ENCODE measurements around the gene OBP2B. TPM values are rescaled to one million over a fixed set of nuclear protein-coding genes. Genes with fewer than 3 reads are reported as not detected.
A peak's percentile ranks its signal among the peaks of the same experiment; 100 is the strongest.
"Not testable (repeated sequence)": the region's sequence is repeated elsewhere in the genome, so short reads cannot be mapped to it uniquely, and the experiment has no call there.

OBP2B gene
- polyA plus RNA-seq, 1 donor: not detected

DNA sequence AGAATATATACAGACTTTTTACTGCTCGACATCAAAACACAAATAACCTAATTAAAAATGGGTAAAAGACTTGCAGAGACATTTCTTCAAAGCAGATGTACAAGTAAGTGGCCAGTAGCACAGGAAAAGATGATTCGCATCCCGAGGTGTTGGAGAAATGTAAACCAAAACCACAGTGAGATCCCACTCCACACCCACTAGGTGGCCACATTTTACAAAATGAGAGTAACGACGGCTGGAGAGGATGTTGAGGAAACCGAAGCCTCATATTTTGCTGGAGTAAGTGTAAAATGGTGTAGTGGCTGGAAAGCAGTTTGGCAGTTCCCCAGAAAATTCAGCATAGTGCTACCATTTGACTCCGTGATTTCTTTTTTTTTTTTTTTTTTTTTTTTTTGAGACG is 24.1 kb downstream of the OBP2B start:
- no peaks in the 10 kb centered on the region for H3K4me1 ChIP-seq (ENCODE audit: control insufficient read depth, insufficient read depth, low read length)
- WGBS (ENCODE audit: insufficient coverage, low lambda C conversion rate): 0% methylated on average over 2 of the region's 8 CpGs
- no peak overlapping the region for H3K4me3 ChIP-seq (ENCODE audit: low read length)
- DNase-seq: peak; percentile 47 to 60
- H3K36me3 ChIP-seq (ENCODE audit: control insufficient read depth, insufficient read depth, low read length): no peaks in the 10 kb centered on the region
- peaks cover 4% of the 10 kb centered on the region for H3K9me3 ChIP-seq (ENCODE audit: control insufficient read depth, low read depth, low read length)
- H3K27me3 ChIP-seq (ENCODE audit: control insufficient read depth, insufficient read depth, low read length): peaks cover 4% of the 10 kb centered on the region
- H3K27ac ChIP-seq (ENCODE audit: low read length): no peak overlapping the region

DNA sequence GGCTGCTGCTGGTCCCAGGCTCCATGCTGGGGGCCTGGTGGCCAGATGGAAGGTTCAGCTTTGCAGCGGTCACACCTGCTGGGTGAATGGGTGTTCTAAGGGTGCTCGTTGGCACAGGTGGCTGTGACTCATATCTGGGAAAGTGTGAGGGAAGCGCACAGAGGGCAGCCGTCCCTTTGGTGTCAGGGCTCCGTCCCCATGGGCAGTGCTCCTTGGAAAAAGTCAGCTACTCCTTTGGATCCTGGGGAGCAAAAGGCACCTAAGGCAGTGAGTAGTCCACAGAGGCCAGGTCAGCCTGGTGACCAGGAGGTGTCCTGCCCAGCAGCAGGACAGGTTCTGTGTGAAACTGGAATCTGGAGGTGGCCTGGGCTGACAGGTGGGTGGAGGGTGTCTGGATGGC is 26.9 kb downstream of the OBP2B start:
- no peaks in the 10 kb centered on the region for H3K36me3 ChIP-seq (ENCODE audit: control insufficient read depth, insufficient read depth, low read length)
- H3K4me1 ChIP-seq (ENCODE audit: control insufficient read depth, insufficient read depth, low read length): no peaks in the 10 kb centered on the region
- no peaks in the 10 kb centered on the region for H3K9me3 ChIP-seq (ENCODE audit: control insufficient read depth, low read depth, low read length)
- peaks cover 2% of the 10 kb centered on the region for H3K27me3 ChIP-seq (ENCODE audit: control insufficient read depth, insufficient read depth, low read length)
- H3K4me3 ChIP-seq (ENCODE audit: low read length): no peak overlapping the region
- no peak for DNase-seq
- no CpG with 5 or more reads among the region's 5 CpGs for WGBS (ENCODE audit: insufficient coverage, low lambda C conversion rate)
- no peak overlapping the region for H3K27ac ChIP-seq (ENCODE audit: low read length)

GRCh38 chr9:133181561-133181960 is 27.5 kb downstream of the OBP2B start:
- no CpG with 5 or more reads among the region's 3 CpGs for WGBS (ENCODE audit: insufficient coverage, low lambda C conversion rate)
- Histone ChIP-seq H3K9me3 (ENCODE audit: control insufficient read depth, low read depth, low read length) (no peaks in the 10 kb centered on the region), H3K36me3 (ENCODE audit: control insufficient read depth, insufficient read depth, low read length) (no peaks in the 10 kb centered on the region), H3K4me3 (ENCODE audit: low read length) (no peak overlapping the region), H3K27me3 (ENCODE audit: control insufficient read depth, insufficient read depth, low read length) (peaks cover 2% of the 10 kb centered on the region), H3K4me1 (ENCODE audit: control insufficient read depth, insufficient read depth, low read length) (no peaks in the 10 kb centered on the region), H3K27ac (ENCODE audit: low read length) (no peak overlapping the region)
- DNase-seq: no peak

- peaks cover 2% of the 10 kb centered on the region for H3K27me3 ChIP-seq (ENCODE audit: control insufficient read depth, insufficient read depth, low read length)
- no peak overlapping the region for H3K4me3 ChIP-seq (ENCODE audit: low read length)
- no peaks in the 10 kb centered on the region for H3K36me3 ChIP-seq (ENCODE audit: control insufficient read depth, insufficient read depth, low read length)
- H3K4me1 ChIP-seq (ENCODE audit: control insufficient read depth, insufficient read depth, low read length): no peaks in the 10 kb centered on the region
- H3K9me3 ChIP-seq (ENCODE audit: control insufficient read depth, low read depth, low read length): no peaks in the 10 kb centered on the region
- WGBS (ENCODE audit: insufficient coverage, low lambda C conversion rate): 100% methylated on average over 1 of the region's 5 CpGs
- DNase-seq: no peak
- no peak overlapping the region for H3K27ac ChIP-seq (ENCODE audit: low read length)
Observed at GRCh38 chr9:133180953-133181352, 28.1 kb downstream of the OBP2B start.

GRCh38 chr9:133173056-133173455 is 36.0 kb downstream of the OBP2B start:
- no peaks in the 10 kb centered on the region for H3K36me3 ChIP-seq (ENCODE audit: control insufficient read depth, insufficient read depth, low read length)
- no CpG with 5 or more reads among the region's 7 CpGs for WGBS (ENCODE audit: insufficient coverage, low lambda C conversion rate)
- no peak overlapping the region for H3K27ac ChIP-seq (ENCODE audit: low read length)
- H3K9me3 ChIP-seq (ENCODE audit: control insufficient read depth, low read depth, low read length): no peaks in the 10 kb centered on the region
- DNase-seq: no peak
- peaks cover under 1% of the 10 kb centered on the region for H3K4me1 ChIP-seq (ENCODE audit: control insufficient read depth, insufficient read depth, low read length)
- H3K4me3 ChIP-seq (ENCODE audit: low read length): no peak overlapping the region
- peaks cover 6% of the 10 kb centered on the region for H3K27me3 ChIP-seq (ENCODE audit: control insufficient read depth, insufficient read depth, low read length)

- no peak for DNase-seq
- no peak overlapping the region for H3K4me3 ChIP-seq (ENCODE audit: low read length)
- H3K27me3 ChIP-seq (ENCODE audit: control insufficient read depth, insufficient read depth, low read length): peaks cover 6% of the 10 kb centered on the region
- H3K36me3 ChIP-seq (ENCODE audit: control insufficient read depth, insufficient read depth, low read length): no peaks in the 10 kb centered on the region
- H3K4me1 ChIP-seq (ENCODE audit: control insufficient read depth, insufficient read depth, low read length): peaks cover 14% of the 10 kb centered on the region
- no peaks in the 10 kb centered on the region for H3K9me3 ChIP-seq (ENCODE audit: control insufficient read depth, low read depth, low read length)
- WGBS (ENCODE audit: insufficient coverage, low lambda C conversion rate): no CpG with 5 or more reads among the region's 29 CpGs
- H3K27ac ChIP-seq (ENCODE audit: low read length): no peak overlapping the region
Observed at GRCh38 chr9:133171161-133171961, 37.7 kb downstream of the OBP2B start.

DNA sequence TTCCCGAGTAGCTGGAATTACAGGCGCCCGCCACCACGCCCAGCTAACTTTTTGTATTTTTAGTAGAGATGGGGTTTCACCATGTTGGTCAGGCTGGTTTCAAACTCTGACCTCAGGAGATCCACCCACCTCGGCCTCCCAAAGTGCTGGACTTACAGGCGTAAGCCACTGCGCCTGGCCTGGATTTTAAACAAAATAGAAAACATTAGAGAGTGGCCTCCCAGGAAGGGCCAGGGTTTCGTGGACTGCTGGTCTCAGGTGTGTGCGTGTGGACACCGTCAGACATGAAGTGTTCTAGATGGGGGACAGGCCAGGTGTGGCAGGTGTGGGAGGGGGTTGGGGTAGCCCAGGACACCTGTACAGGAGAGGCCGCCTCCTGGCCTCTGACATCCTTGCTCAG is 38.3 kb downstream of the OBP2B start:
- H3K4me3 ChIP-seq (ENCODE audit: low read length): no peak overlapping the region
- no peaks in the 10 kb centered on the region for H3K36me3 ChIP-seq (ENCODE audit: control insufficient read depth, insufficient read depth, low read length)
- no peaks in the 10 kb centered on the region for H3K9me3 ChIP-seq (ENCODE audit: control insufficient read depth, low read depth, low read length)
- no peak for DNase-seq
- H3K4me1 ChIP-seq (ENCODE audit: control insufficient read depth, insufficient read depth, low read length): peaks cover 14% of the 10 kb centered on the region
- peaks cover 6% of the 10 kb centered on the region for H3K27me3 ChIP-seq (ENCODE audit: control insufficient read depth, insufficient read depth, low read length)
- no peak overlapping the region for H3K27ac ChIP-seq (ENCODE audit: low read length)
- WGBS (ENCODE audit: insufficient coverage, low lambda C conversion rate): no CpG with 5 or more reads among the region's 11 CpGs

- H3K4me3 ChIP-seq (ENCODE audit: low read length); H3K9me3 ChIP-seq (ENCODE audit: control insufficient read depth, low read depth, low read length); H3K36me3 ChIP-seq (ENCODE audit: control insufficient read depth, insufficient read depth, low read length); DNase-seq; H3K27me3 ChIP-seq (ENCODE audit: control insufficient read depth, insufficient read depth, low read length); H3K27ac ChIP-seq (ENCODE audit: low read length): not testable (repeated sequence)
- no CpG with 5 or more reads among the region's 12 CpGs for WGBS (ENCODE audit: insufficient coverage, low lambda C conversion rate)
- H3K4me1 ChIP-seq (ENCODE audit: control insufficient read depth, insufficient read depth, low read length): peaks cover 15% of the 10 kb centered on the region
Observed at GRCh38 chr9:133169687-133170086, 39.4 kb downstream of the OBP2B start.

- H3K27me3 ChIP-seq (ENCODE audit: control insufficient read depth, insufficient read depth, low read length): no peaks in the 10 kb centered on the region
- H3K4me1 ChIP-seq (ENCODE audit: control insufficient read depth, insufficient read depth, low read length): peaks cover 20% of the 10 kb centered on the region
- no peaks in the 10 kb centered on the region for H3K36me3 ChIP-seq (ENCODE audit: control insufficient read depth, insufficient read depth, low read length)
- no peaks in the 10 kb centered on the region for H3K9me3 ChIP-seq (ENCODE audit: control insufficient read depth, low read depth, low read length)
- no CpG with 5 or more reads among the region's 13 CpGs for WGBS (ENCODE audit: insufficient coverage, low lambda C conversion rate)
- DNase-seq: no peak
- H3K27ac ChIP-seq (ENCODE audit: low read length): no peak overlapping the region
- H3K4me3 ChIP-seq (ENCODE audit: low read length): no peak overlapping the region
Observed at GRCh38 chr9:133169102-133169501, 39.9 kb downstream of the OBP2B start.

GRCh38 chr9:133168432-133168831 is 40.6 kb downstream of the OBP2B start:
- Histone ChIP-seq H3K9me3 (ENCODE audit: control insufficient read depth, low read depth, low read length) (no peaks in the 10 kb centered on the region), H3K36me3 (ENCODE audit: control insufficient read depth, insufficient read depth, low read length) (no peaks in the 10 kb centered on the region), H3K4me3 (ENCODE audit: low read length) (no peak overlapping the region), H3K27me3 (ENCODE audit: control insufficient read depth, insufficient read depth, low read length) (peaks cover 2% of the 10 kb centered on the region), H3K27ac (ENCODE audit: low read length) (no peak overlapping the region), H3K4me1 (ENCODE audit: control insufficient read depth, insufficient read depth, low read length) (peaks cover 20% of the 10 kb centered on the region)
- DNase-seq: no peak
- no CpG with 5 or more reads among the region's 6 CpGs for WGBS (ENCODE audit: insufficient coverage, low lambda C conversion rate)

- Histone ChIP-seq H3K27ac (ENCODE audit: low read length) (no peak overlapping the region), H3K9me3 (ENCODE audit: control insufficient read depth, low read depth, low read length) (no peaks in the 10 kb centered on the region), H3K27me3 (ENCODE audit: control insufficient read depth, insufficient read depth, low read length) (peaks cover 8% of the 10 kb centered on the region), H3K4me1 (ENCODE audit: control insufficient read depth, insufficient read depth, low read length) (peaks cover 26% of the 10 kb centered on the region), H3K4me3 (ENCODE audit: low read length) (no peak overlapping the region), H3K36me3 (ENCODE audit: control insufficient read depth, insufficient read depth, low read length) (no peaks in the 10 kb centered on the region)
- DNase-seq: peak in 1 of 2 donors; percentile 30
- no CpG with 5 or more reads among the region's 3 CpGs for WGBS (ENCODE audit: insufficient coverage, low lambda C conversion rate)
Observed at GRCh38 chr9:133167769-133168168, 41.3 kb downstream of the OBP2B start.
